ENCODE results near the gene VPS35.

VPS35 gene

DNA sequence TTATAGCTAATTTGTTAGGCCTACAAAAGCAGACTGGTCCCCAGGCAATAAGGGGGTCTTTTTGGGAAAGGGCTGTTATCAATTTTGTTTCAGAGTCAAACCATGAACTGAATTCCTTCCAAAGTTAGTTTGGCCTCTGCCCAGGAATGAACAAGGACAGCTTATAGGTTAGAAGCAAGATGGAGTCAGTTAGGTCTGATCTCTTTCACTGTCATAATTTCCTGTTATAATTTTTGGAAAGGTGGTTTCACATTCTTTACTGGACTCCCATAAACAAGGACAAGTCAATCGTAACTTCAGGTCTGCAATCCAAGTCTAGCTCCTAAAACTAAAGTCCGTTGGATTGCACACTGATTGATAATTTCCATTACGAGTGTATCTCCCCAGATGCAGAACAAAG is 37.7 kb downstream of the VPS35 start:
- no peak for DNase-seq
- TF ChIP-seq CTCF (IDR thresholded peaks at IDR 0.05) = no peak
- Histone ChIP-seq H3K36me3 (no peaks in the 10 kb centered on the region), H3K9me3 (no peaks in the 10 kb centered on the region), H3K27ac (no peak overlapping the region), H3K4me1 (no peaks in the 10 kb centered on the region), H3K4me3 (no peak overlapping the region), H3K27me3 (no peaks in the 10 kb centered on the region)
- intact Hi-C loops (cut with DNase I; ENCODE audit: low total_unique reads) = no loop called here

GRCh38 chr16:46650254-46650623 is 38.7 kb downstream of the VPS35 start:
- no peaks in the 10 kb centered on the region for H3K9me3 ChIP-seq
- H3K4me3 ChIP-seq = no peak overlapping the region
- no peaks in the 10 kb centered on the region for H3K36me3 ChIP-seq
- H3K27me3 ChIP-seq = no peaks in the 10 kb centered on the region
- no peak overlapping the region for H3K27ac ChIP-seq
- no peaks in the 10 kb centered on the region for H3K4me1 ChIP-seq
- no peak for TF ChIP-seq CTCF (IDR thresholded peaks at IDR 0.05)
- intact Hi-C loops (cut with DNase I; ENCODE audit: low total_unique reads) = no loop called here
- no peak for DNase-seq

DNA sequence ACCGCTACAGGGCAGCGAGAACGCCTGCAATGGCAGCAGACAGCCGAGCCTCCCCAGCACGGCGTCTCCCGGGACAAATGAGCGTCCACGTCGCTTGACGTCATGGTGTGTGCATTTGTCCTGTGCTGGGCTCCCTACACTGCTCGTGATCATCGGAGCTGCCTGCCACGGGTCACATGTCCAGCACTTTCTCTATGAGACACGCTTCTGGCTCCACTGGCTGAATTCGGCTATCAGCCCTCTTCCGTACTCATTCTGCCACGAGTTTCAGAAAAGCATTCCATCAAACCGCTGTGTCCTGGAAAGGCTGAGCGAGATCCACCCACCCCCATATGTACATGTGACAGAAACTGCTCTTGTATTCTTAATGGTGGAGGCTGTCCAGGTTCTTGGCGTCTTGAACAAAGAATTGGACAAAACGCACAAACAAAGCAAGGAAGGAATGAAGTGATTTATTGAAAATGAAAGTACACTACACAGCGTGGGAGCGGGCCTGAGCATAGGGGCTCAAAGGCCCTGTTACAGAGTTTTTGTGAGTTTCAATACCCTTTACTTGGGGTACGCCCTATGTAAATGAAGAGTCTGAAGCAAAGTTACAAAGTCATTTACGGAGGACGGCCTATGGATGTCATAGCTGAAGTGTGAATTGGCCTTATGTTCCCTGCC is 39.3 kb downstream of the VPS35 start:
- Histone ChIP-seq H3K27ac (no peak overlapping the region), H3K27me3 (no peaks in the 10 kb centered on the region), H3K36me3 (no peaks in the 10 kb centered on the region), H3K9me3 (peaks cover 0 to 3% (median 0%) of the 10 kb centered on the region in 3 donors), H3K4me3 (peak overlapping the region in 1 of 2 donors; percentile 11), H3K4me1 (no peaks in the 10 kb centered on the region)
- DNase-seq = peak; percentile 64 to 75
- no peak for TF ChIP-seq CTCF (IDR thresholded peaks at IDR 0.05)
- intact Hi-C loops (cut with DNase I; ENCODE audit: low total_unique reads) = no loop called here

DNA sequence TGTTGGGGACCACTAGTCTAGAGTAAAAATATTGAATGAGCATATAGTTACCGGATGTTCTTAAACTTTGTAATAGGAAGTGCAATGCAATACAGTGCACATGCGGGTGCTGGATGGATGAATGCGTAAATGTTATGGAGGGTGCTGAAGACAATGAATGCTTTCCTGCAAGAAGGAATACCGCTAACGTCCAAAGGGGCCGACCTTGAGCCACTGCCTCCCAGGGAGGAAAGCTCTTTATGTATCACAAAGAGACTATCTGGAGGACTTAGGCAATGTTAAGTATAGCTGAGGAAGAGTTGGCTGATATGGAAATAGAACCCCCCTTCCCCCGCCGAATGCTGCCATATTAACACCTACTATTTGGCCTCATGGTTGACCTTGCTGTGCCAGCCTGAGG is 40.3 kb downstream of the VPS35 start:
- Histone ChIP-seq H3K36me3 (no peaks in the 10 kb centered on the region), H3K4me3 (no peak overlapping the region), H3K27me3 (no peaks in the 10 kb centered on the region), H3K9me3 (peaks cover 0 to 6% (median 0%) of the 10 kb centered on the region in 3 donors), H3K4me1 (no peaks in the 10 kb centered on the region), H3K27ac (no peak overlapping the region)
- no peak for DNase-seq
- intact Hi-C loops (cut with DNase I; ENCODE audit: low total_unique reads) = no loop called here
- TF ChIP-seq CTCF (IDR thresholded peaks at IDR 0.05) = no peak

- no peak for TF ChIP-seq CTCF (IDR thresholded peaks at IDR 0.05)
These were observed 49.7 kb downstream of the VPS35 start for GRCh38 chr16:46638947-46639925.

More at GRCh38 chr16:46638947-46639925, 49.7 kb downstream of the VPS35 start:
- Histone ChIP-seq H3K4me1 (no peaks in the 10 kb centered on the region), H3K9me3 (no peaks in the 10 kb centered on the region), H3K36me3 (peaks cover 0 to 5% (median 0%) of the 10 kb centered on the region in 3 donors), H3K27me3 (no peaks in the 10 kb centered on the region), H3K27ac (no peak overlapping the region), H3K4me3 (no peak overlapping the region)
- no peak for DNase-seq
- intact Hi-C loops (cut with DNase I; ENCODE audit: low total_unique reads) = no loop called here

Data from tibial artery (tissue), 4 donors.